GM21737 (cell line): ENCODE data around the gene ME1.
"Not testable (repeated sequence)": the region's sequence is repeated elsewhere in the genome, so short reads cannot be mapped to it uniquely, and the experiment has no call there.

Experiments used
- ATAC-seq: cut with Tn5 transposase; IDR thresholded peaks from one replicate; pipeline ENCODE4 v1.9.1; 2021; ENCODE audit warnings: mild to moderate bottlenecking, moderate library complexity; ENCODE audit not compliant: unreplicated experiment

ME1 gene

DNA sequence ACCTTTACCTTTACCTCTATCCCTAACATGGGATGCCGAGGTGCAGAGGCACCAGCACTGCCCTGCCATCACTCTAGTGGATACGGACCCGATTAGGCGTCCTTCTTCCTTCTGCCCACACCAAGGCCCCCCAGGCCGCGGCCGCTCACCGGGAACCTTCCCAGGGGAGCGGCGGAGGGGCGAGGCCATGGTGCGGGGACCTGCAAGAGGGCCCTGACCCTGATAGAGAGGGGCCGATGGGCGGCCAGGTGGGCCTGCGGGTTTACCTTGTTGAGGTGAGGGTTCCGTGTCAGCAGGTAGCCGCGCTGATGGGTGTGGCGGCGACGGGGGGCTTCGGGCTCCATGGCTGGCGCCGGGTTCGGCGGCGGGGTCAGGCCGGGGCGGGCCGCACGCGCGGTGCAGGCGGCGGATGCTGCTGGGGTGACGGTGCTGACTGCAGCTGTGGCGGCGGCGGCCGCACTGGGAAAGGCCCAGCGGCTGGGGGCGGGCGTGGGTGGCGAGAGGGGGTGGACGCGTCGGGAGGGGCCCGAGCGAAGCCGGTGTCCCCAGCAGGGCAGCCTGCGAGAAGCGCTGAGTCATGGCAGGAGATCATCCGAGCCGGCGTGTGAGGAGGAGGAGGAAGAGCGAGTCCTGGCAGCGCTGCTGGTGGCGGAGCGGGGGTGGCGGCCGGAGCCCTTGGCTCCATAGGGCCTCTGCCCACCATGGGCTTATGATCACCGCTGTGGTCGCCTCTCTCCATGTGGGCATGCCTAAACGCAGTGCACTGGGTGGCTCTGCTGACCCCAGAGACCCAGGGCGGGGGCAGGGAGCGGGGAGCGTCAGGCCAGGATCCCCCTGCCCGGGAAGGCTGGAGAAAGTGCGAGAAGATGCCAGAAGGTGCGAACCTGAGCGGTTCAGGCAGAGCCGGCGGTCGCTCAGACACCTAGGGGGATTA lies at the start of gene ME1:
Gene ME1, minus strand, starts transcription at position 441 of the 934 bp plus-strand sequence. Its CDS starts 97 bp downstream, at position 344.
- ATAC-seq, result peak; percentile 86

- ATAC-seq, result no peak
These were observed 49.6 kb upstream of the ME1 start for GRCh38 chr6:83480470-83480869.

- ATAC-seq, result no peak
These were observed 48.5 kb upstream of the ME1 start for GRCh38 chr6:83479389-83479788.

DNA sequence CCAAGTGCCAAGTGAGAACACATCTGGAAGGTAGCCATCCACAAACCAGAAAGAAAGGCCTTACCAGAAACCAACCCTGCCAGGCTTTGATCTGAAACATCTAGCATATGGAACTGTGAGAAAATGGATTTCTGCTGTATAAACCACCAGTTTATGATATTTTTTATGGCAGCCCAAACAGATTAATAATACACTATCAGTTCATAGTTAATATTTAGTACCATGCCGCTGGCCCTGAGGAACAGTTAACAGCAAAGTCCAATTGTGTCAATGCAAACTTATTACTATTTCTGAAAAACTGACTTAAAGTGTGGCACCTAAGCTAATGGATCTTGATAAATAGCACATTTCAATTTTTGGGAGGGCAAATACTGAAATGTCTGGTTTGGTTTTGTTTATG lies 46.1 kb upstream of the ME1 start:
- no peak for ATAC-seq

- ATAC-seq, result no peak
These were observed 43.5 kb upstream of the ME1 start for GRCh38 chr6:83474309-83474708.

- no peak for ATAC-seq
These were observed 41.9 kb upstream of the ME1 start for GRCh38 chr6:83472767-83473166.

DNA sequence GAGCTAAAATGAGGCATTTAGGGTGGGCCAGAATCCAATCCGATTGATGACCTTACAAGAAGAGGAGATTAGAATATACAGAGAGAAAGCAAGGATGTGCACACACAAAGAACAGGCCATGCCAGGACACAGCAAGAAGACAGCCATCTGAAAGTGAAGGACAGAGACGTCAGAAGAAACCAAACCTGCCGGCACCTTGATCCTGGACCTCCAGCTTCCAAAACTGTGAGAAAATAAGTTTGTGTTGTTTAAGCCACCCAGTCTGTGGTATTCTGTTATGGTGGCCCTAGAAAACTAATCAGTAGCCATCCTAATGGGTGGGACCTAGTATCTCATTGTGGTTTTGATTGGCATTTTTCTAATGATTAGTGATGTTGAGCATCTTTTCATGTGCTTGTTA lies 39.7 kb upstream of the ME1 start:
- ATAC-seq, result no peak

GRCh38 chr6:83470001-83470400 lies 39.1 kb upstream of the ME1 start:
- no peak for ATAC-seq

DNA sequence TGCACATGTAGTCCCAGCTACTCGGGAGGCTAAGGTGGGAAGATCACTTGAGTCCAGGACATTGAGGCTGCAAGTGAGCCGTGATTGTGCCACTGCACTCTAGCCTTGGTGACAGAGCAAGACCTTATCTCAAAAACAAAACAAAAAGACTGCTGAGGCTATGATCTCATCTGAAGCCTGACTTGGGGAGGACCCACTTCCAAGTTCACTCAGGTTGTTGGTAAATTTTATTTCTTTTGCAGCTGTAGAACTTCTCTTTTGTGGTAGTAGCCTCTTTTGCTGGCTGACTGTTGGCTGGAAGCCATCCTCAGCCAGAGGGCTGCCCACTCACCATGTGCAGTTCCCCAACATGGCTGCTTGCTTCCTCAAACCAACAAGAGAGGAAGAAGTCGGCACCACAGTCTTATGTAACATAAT lies 36.8 kb upstream of the ME1 start:
- no peak for ATAC-seq

GRCh38 chr6:83466328-83466727 lies 35.5 kb upstream of the ME1 start:
- no peak for ATAC-seq

DNA sequence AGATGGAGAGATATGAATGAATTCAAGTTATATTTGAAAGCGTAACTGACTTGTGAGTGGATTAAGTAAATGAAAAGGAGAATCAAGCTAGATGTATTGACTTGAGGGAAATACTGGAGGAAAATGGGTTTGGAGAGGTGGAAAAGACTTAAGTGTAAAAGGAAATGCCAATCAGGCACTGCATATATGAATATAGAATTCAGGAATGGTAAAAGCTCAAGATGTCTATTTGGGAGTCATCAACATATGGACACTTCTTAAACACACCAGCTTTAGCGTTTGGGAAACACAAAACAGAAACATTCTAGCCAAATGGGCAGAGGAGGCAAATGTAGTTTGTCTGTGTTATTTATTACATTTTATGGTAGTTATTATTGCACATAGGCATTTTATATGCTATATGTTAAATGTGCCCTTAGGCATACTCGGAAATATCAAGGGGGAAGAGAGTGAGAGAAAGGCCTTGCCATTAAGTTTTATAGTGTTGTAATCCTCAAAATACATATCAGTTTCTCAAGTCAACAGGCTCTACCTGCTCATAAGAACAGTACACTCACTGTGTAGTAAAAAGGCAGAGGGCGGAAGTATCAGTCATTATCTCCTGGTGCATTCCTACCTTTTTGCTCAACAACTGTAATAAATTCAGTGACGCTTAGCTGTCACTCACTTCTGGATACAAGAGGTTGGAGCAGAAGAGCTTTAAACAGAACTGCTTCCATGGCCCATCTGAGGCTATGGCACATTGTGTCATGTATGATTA lies 33.7 kb upstream of the ME1 start:
- no peak for ATAC-seq

DNA sequence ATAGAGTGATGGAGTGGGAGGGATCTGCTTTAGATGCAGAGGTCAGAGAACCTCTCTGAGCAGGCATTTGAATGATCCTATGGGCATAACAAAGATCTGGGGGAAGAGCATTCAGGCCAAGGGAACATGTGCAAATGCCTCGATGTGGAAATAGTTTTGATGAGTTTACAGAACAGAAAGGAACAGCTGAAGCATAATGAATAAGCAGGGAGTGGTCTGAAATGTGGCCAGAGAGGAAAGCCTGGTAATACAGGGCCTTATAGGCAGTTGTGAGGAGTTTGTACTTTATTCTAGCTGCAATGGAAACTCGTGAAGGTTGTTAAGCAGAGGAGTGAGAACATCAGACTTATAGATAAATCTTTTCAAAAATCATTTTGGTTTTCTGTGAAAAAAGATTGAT lies 33.0 kb upstream of the ME1 start:
- ATAC-seq, result no peak

DNA sequence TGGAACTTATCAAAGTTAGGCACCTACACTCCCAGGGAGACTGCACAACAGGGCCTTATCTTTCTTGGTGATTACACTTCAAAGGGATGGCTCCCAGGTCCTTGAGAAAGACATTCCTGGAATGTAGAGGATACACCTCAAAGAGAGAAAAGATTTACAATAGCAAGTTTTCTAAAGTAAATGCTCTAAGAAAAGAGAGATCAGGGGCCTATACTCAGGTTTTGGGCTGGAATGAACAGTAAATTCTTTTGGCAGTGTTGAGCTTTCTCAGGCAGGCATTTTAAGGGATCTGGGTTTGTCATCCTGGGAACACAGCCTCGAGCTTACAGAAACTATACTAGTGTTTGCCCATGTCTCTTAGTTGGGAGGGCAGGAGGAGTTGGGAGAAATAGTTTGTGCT lies 31.7 kb upstream of the ME1 start:
- ATAC-seq, result no peak

DNA sequence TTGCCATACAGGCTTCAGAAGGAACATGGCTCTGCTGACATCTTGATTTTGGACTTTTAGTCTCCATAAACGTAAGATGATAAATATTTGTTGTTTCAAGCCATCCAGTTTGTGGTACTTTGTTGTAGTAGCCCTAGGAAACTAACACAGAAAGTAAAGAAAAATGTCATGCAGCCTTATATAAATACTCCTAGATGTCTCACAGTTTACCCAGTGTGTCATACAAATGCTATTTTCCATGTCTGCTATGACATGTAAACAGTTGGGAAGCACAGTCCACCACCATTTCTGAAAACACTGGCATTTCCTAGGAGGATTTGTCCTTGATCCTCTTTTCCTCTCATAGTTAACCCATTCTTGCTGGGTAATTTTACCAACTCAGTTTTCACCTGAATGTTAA lies 30.6 kb upstream of the ME1 start:
- no peak for ATAC-seq

DNA sequence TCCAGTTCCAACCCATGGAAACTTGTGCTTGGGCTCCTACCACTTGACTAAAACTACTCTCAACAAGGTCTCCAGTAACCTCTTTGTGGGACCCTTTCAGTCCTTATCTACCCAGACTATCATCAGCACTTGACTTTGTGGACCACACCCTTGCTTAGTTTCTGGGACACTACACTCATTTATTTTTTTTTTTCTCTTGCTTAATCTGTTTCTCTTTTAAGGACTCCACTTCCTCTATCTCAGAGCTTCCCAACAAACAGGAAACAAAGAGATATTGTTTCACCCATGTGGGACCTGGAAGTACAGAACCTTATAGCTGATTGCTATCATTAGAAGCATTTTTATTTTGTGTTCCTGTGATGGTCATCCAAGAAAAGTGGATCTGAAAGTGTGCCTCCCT lies 28.8 kb upstream of the ME1 start:
- no peak for ATAC-seq

DNA sequence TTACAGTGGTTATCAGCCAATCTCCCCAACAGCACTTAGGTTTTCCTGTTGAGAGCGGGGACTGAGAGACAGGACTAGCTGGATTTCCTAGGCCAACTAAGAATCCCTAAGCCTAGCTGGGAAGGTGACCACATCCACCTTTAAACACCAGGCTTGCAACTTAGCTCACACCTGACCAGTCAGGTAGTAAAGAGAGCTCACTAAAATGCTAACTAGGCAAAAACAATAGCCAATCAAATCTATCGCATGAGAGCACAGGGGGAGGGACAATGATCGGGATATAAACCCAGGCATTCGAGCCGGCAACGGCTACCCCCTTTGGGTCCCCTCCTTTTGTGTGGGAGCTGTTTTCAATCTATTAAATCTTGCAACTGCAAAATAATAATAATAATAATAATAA lies 19.2 kb upstream of the ME1 start:
- ATAC-seq, result not testable (repeated sequence)

GRCh38 chr6:83444086-83444699 lies 13.3 kb upstream of the ME1 start:
- ATAC-seq, result not testable (repeated sequence)

DNA sequence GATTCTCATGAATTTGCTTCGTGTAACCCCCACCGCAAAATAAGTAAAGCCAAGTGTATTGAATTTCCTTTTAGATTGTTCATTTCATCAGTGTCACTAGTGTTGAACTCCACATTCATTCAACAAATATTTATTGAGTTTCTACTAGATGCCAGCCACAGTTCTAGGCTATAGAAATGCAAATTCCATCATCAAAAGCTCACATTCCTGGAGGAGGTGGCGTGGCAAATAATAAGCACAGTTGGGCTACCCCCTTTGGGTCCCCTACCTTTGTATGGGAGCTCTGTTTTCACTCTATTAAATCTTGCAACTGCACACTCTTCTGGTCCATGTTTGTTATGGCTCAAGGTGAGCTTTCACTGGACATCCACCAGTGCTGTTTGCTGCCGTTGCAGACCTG lies 12.7 kb upstream of the ME1 start:
- no peak for ATAC-seq

- no peak for ATAC-seq
These were observed 11.9 kb upstream of the ME1 start for GRCh38 chr6:83442752-83443151.

DNA sequence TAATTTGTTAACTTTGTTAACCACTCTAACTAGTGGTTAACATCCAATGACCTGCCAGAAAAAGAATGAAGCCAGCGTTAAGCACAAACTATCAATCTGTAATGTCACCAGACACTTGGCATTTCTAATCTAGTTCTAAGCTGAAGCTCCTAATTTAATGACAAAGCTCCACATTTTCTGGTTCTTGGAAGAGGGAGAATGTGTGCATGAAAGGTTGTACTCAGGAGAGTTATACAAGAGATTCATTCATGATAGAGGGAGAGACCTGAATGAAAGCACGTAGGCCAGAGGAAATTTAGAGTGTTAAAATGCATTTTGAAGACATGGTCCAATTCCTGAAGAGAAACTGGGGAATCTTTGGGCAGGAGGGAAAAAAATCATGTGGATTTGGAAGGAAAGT lies 8.3 kb upstream of the ME1 start:
- ATAC-seq, result no peak

DNA sequence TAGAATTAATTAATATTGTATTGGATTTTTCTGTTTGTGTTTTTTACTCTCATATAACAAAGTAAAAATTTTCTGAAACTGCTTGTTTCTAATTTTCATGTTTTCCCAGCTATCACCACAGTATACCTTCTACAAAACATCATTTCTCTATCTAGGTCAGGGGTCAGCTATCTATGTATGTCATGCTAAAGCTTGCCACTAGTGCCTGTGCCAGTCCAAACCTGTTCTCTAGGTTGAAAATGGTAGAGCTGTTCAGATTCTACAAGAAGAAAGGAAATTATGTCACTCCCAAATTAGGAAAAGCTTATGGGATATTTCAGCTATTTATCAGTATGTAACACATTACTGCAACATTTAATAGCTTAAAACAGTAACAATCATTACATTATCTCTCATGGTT lies 5.8 kb upstream of the ME1 start:
- no peak for ATAC-seq

DNA sequence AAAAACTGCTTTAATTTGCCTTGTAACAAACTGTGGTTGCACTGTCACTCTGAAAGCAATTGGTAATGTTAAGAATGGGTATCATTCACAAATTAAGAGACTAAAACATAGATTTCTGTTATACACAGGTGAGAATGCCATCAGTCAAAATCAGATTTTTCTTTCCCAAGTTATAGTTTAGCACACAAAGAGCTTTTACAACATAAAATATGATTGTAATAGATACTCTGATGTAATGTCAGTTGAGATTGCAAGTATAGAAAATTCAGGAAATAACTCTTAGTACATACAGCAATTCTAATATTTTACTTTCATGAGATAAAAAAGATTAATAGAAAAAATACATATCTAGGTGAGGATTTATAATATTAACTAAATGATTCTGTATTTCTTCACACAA lies 2.3 kb upstream of the ME1 start:
- no peak for ATAC-seq
